WTC11 (cell line): ENCODE results near the gene HERC2. TPM values are rescaled to one million over a fixed set of nuclear protein-coding genes. Genes with fewer than 3 reads are reported as not detected.

Experiments used
- ATAC-seq: fragments of 200-7000 bp; cut with Tn5 transposase; 2 replicates; pipeline ENCODE4 v1.10.0; 2021; ENCODE audit warnings: mild to moderate bottlenecking, moderate library complexity
- CTCF ChIA-PET: fragments of 300-600 bp; sonication (Branson Sonifier 250); formaldehyde crosslinking; loops from one replicate; lab custom pipeline; 2021; ENCODE audit warnings: antibody characterized with exemption; lab: Charles Lee
- POLR2A ChIA-PET: fragments of 350-600 bp; sonication (Branson Sonifier 250); formaldehyde crosslinking; loops from one replicate; lab custom pipeline; 2021; ENCODE audit warnings: antibody characterized with exemption; lab: Charles Lee
- DNase-seq: peaks from one replicate; pipeline ENCODE4 v3.0.0; 2021; ENCODE audit warnings: low spot score
- H3K27ac Mint-ChIP-seq: 2 replicates; pipeline ENCODE4 v1.8.0; 2021; ENCODE audit warnings: mixed read lengths
- H3K27me3 Mint-ChIP-seq: 2 replicates; pipeline ENCODE4 v1.8.0; 2021; ENCODE audit warnings: low read depth, mild to moderate bottlenecking, moderate library complexity, mixed read lengths
- H3K36me3 Mint-ChIP-seq: 2 replicates; pipeline ENCODE4 v1.8.0; 2021; ENCODE audit warnings: mixed read lengths
- H3K4me1 Mint-ChIP-seq: 2 replicates; pipeline ENCODE4 v1.8.0; 2022; ENCODE audit warnings: mixed read lengths
- H3K4me3 Mint-ChIP-seq: 2 replicates; pipeline ENCODE4 v1.8.0; 2021; ENCODE audit warnings: mild to moderate bottlenecking, moderate library complexity, mixed read lengths
- H3K9me3 Mint-ChIP-seq: 2 replicates; pipeline ENCODE4 v1.8.0; 2021; ENCODE audit warnings: mixed read lengths
- ARID4B ChIP-seq: sonication (generic); formaldehyde crosslinking; IDR thresholded peaks from 2 replicates; pipeline ENCODE4 v1.8.0; 2023; ENCODE audit warnings: missing genetic modification reagents, mild to moderate bottlenecking, borderline replicate concordance
- CTCF ChIP-seq: fragments of 200-600 bp; IDR thresholded peaks from 2 replicates; pipeline ENCODE4 v1.8.0; 2022; ENCODE audit warnings: antibody characterized with exemption
- ETV6 ChIP-seq: sonication (generic); formaldehyde crosslinking; IDR thresholded peaks from 2 replicates; pipeline ENCODE4 v1.8.1; 2022; ENCODE audit warnings: mild to moderate bottlenecking, missing genetic modification reagents
- FOXK1 ChIP-seq: sonication (generic); formaldehyde crosslinking; IDR thresholded peaks from 2 replicates; pipeline ENCODE4 v1.8.0; 2022; ENCODE audit warnings: mild to moderate bottlenecking, moderate library complexity, missing genetic modification reagents
- FOXP1 ChIP-seq: sonication (generic); formaldehyde crosslinking; IDR thresholded peaks from 2 replicates; pipeline ENCODE4 v1.8.0; 2022; ENCODE audit warnings: missing genetic modification reagents, mild to moderate bottlenecking, moderate library complexity, borderline replicate concordance
- GABPB1 ChIP-seq: sonication (generic); formaldehyde crosslinking; IDR thresholded peaks from 2 replicates; pipeline ENCODE4 v1.8.1; 2023; ENCODE audit warnings: mild to moderate bottlenecking, missing genetic modification reagents
- JAZF1 ChIP-seq: fragments of 250-450 bp; sonication (Bioruptor Pico); IDR thresholded peaks from 2 replicates; pipeline ENCODE4 v1.9.0; 2021; ENCODE audit warnings: moderate library complexity, mild to moderate bottlenecking, inconsistent platforms
- MAX ChIP-seq: sonication (generic); formaldehyde crosslinking; IDR thresholded peaks from 2 replicates; pipeline ENCODE4 v1.8.0; 2022; ENCODE audit warnings: mild to moderate bottlenecking, missing genetic modification reagents
- MLX ChIP-seq: sonication (generic); formaldehyde crosslinking; IDR thresholded peaks from 2 replicates; pipeline ENCODE4 v1.8.1; 2023; ENCODE audit warnings: mild to moderate bottlenecking, missing genetic modification reagents, moderate library complexity
- NFE2L1 ChIP-seq: sonication (generic); formaldehyde crosslinking; IDR thresholded peaks from 2 replicates; pipeline ENCODE4 v1.8.1; 2023; ENCODE audit warnings: missing genetic modification reagents
- RELA ChIP-seq: sonication (generic); formaldehyde crosslinking; IDR thresholded peaks from 2 replicates; pipeline ENCODE4 v1.8.1; 2022; ENCODE audit warnings: missing genetic modification reagents, mild to moderate bottlenecking, borderline replicate concordance
- RORB ChIP-seq: fragments of 250-450 bp; sonication (Bioruptor Pico); IDR thresholded peaks from 2 replicates; pipeline ENCODE4 v1.9.0; 2021; ENCODE audit warnings: mild to moderate bottlenecking
- SP1 ChIP-seq: sonication (generic); formaldehyde crosslinking; conservative IDR thresholded peaks from 2 replicates; pipeline ENCODE4 v1.8.1; 2022; ENCODE audit warnings: missing genetic modification reagents
- TEAD1 ChIP-seq: sonication (generic); formaldehyde crosslinking; IDR thresholded peaks from 2 replicates; pipeline ENCODE4 v1.8.0; 2022; ENCODE audit warnings: mild to moderate bottlenecking, missing genetic modification reagents
- ZBTB21 ChIP-seq: sonication (generic); formaldehyde crosslinking; IDR thresholded peaks from 2 replicates; pipeline ENCODE4 v1.8.1; 2023; ENCODE audit warnings: mild to moderate bottlenecking, missing genetic modification reagents, borderline replicate concordance
- ZNF263 ChIP-seq: sonication (generic); formaldehyde crosslinking; IDR thresholded peaks from 2 replicates; pipeline ENCODE4 v1.8.1; 2022; ENCODE audit warnings: low read depth, mild to moderate bottlenecking, moderate library complexity, missing genetic modification reagents
- ZNF396 ChIP-seq: fragments of 250-450 bp; sonication (Bioruptor Pico); IDR thresholded peaks from 2 replicates; pipeline ENCODE4 v1.8.0; 2021; ENCODE audit warnings: mild to moderate bottlenecking, moderate library complexity, borderline replicate concordance
- ZNF416 ChIP-seq: fragments of 250-450 bp; sonication (Bioruptor Pico); IDR thresholded peaks from 2 replicates; pipeline ENCODE4 v1.9.0; 2021; ENCODE audit warnings: mild to moderate bottlenecking, inconsistent platforms
- ZNF423 ChIP-seq: fragments of 250-450 bp; sonication (Bioruptor Pico); IDR thresholded peaks from 2 replicates; pipeline ENCODE4 v2.1.2; 2022; ENCODE audit warnings: mild to moderate bottlenecking, moderate library complexity
- total RNA-seq: library from RNA; stranded (reverse); gene quantifications from 3 replicates; pipeline ENCODE4 v1.2.3, GENCODE V29; 2021

HERC2 gene
- total RNA-seq, 1 experiment from 2014 or later, result 81.5 TPM

DNA sequence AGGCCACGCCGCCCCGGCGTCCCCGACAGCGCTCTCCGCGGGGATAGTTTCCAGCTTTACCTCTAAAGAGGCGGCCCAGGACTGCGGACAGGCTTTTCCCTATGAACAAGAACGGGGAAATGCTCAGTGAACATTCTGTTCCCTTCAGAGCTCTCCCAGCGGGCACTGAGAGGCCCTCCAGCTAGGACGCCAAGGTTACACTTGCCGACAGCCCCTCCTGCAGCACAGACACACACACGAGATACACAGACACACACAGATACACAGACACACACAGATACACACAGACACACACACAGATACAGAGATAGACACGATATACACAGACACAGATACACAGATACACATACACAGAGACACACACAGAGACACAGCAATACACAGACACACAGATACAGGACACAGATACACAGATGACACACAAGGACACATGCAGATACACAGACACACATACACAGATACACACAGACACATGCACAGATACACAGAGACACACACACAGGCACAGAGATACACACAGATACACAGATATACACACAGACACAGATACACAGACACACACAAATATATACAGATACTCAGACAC lies 222.3 kb downstream of the HERC2 start (continued):
- no peak for TF ChIP-seq RORB (CRISPR knock-in tag)
- no peak for TF ChIP-seq JAZF1 (CRISPR knock-in tag)
- no peak for TF ChIP-seq ZNF396
- no peak for TF ChIP-seq ZBTB21
- TF ChIP-seq ETV6, result no peak

DNA sequence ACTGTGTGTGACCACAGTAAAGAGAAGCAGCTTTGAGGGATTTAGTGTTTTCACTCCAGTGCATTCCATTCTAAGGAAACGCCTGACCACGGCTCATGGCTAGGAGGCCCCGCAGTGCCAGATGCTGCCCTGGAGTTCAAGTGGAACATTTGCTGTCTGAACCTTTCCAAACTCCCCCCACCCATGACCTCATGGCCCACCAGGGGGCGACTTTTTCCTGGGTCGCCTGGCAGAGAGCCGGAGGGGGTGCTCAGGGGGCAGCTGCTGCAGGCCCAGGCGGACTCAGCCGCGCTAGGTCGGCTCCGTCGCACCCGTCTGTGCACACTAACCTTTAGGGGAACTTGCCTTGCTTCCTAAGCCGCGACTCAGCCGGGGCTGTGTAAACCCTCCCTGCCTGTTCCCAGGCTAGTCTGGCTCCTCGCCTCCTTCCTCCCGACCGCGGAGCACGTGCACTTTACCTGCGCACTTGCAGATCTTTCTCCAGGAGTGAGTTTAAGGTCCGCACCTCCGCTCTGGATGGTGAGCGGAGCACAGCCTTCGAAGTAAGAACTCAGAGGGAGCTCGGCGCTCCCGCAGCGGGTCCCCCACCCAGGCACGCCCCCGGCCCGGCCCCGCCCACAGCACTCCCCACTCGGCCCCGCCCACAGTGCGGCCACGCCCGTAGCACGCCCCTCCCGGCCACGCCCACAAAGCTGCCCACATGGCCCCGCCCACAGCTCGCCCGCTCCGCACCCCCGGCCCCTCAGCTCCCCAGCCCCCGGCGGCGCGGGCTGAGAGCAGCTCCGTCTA lies 223.0 kb downstream of the HERC2 start, which contains the start of gene OCA2:
Gene OCA2 (minus strand): TSS at position 550 of the 789 bp plus-strand sequence. CDS start 17,441 bp downstream, outside the sequence.
- no peak within 1 kb of the TSS for H3K27ac Mint-ChIP-seq
- ATAC-seq, result peak; percentile 37
- H3K9me3 Mint-ChIP-seq, result no peaks in the 10 kb centered on the region
- peaks cover 91% of the 10 kb centered on the region for H3K27me3 Mint-ChIP-seq
- CTCF ChIA-PET, result interaction anchor here (0.6 to 1.9 kb wide), 12 partner anchors 8 to 1870 kb away, joined by 3 to 13 read pairs (median 4); no protein-coding TSS in a partner anchor
- H3K4me1 Mint-ChIP-seq, result peaks cover 23% of the 10 kb centered on the region
- DNase-seq, result peak; percentile 92
- peak; percentile 36; the same call in 1 of the 2 replicates for TF ChIP-seq RELA (CRISPR knock-in tag)
- peak; percentile 43; the same call in 1 of the 2 replicates for TF ChIP-seq FOXK1
- TF ChIP-seq TEAD1 (CRISPR knock-in tag), result 0 out of 2 replicates have a peak, but pooled peaks have one; percentile 22
- no peak for TF ChIP-seq ZNF416
- TF ChIP-seq MLX (CRISPR knock-in tag), result no peak
- TF ChIP-seq NFE2L1 (CRISPR knock-in tag), result 0 out of 2 replicates have a peak, but pooled peaks have one; percentile 58
- peak; percentile 51; the same call in 1 of the 2 replicates for TF ChIP-seq ZNF423
- TF ChIP-seq ARID4B (CRISPR knock-in tag), result 0 out of 2 replicates have a peak, but pooled peaks have one; percentile 41
- peak; percentile 89 for TF ChIP-seq SP1 (CRISPR knock-in tag)
- TF ChIP-seq GABPB1 (CRISPR knock-in tag), result no peak
- 0 out of 2 replicates have a peak, but pooled peaks have one; percentile 51 for TF ChIP-seq FOXP1 (CRISPR knock-in tag)
- peak; percentile 39; the same call in 1 of the 2 replicates for TF ChIP-seq ZNF263 (CRISPR knock-in tag)
- TF ChIP-seq MAX, result peak; percentile 74
- no peak for TF ChIP-seq CTCF
- TF ChIP-seq, all 79 proteins: peak for 10
- POLR2A ChIA-PET, result no interaction called here
- H3K4me3 Mint-ChIP-seq, result peak within 1 kb of the TSS; percentile 73
- peaks cover 2% of the 10 kb centered on the region; the same call in 1 of the 2 replicates for H3K36me3 Mint-ChIP-seq
